Measurements from ENCODE around the gene HMX1. TPM values are rescaled to one million over a fixed set of nuclear protein-coding genes. Genes with fewer than 3 reads are reported as not detected.

Gene HMX1
- total RNA-seq, 1 donor from 2014 or later = not detected

DNA sequence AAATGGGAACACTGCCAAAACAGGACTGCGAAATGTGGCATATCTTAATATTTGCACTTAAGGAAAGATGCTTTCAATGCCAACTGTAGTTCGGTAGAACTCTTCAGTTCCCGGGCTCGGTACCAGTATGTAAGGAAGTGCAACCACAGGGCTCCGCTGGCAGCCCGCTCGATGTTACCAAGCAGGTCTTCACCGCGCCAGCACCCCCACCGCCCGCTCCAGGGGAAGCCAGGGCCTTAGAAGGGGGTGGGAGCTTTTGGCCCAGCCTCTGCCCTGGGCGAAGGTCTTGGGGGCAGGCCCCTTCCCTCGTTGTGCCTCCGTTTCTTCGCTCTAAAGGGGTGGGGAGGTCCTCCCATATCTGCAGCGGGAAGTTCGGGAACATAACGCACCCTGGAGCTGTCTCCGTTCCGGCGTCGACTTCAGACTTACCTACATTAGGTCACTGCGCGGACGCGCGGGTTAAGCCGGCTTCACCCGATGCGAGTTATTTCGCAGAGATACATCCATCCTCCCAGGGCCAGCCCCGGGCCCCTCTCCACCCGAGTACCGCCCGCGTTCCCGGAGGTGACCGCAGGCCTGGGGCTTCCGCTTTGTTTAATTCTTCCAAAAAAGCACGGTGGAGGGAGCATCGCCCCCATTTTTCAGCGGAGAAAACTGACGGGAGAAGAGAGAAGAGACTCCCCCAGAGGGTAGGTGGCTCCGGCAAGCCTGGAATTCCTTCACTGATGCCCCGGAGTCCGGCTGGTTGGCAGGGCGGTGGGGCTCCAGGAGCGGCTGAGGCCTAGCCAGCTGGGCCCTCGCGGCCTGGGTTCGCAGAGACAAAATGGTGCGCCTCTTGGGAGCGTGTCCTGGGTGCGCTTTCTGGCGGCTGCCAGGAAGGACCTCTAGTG lies 1.0 kb upstream of the HMX1 start:
- H3K4me3 ChIP-seq (ENCODE audit: low read depth, low read length) = no peak overlapping the region
- TF ChIP-seq, protein P1, sequence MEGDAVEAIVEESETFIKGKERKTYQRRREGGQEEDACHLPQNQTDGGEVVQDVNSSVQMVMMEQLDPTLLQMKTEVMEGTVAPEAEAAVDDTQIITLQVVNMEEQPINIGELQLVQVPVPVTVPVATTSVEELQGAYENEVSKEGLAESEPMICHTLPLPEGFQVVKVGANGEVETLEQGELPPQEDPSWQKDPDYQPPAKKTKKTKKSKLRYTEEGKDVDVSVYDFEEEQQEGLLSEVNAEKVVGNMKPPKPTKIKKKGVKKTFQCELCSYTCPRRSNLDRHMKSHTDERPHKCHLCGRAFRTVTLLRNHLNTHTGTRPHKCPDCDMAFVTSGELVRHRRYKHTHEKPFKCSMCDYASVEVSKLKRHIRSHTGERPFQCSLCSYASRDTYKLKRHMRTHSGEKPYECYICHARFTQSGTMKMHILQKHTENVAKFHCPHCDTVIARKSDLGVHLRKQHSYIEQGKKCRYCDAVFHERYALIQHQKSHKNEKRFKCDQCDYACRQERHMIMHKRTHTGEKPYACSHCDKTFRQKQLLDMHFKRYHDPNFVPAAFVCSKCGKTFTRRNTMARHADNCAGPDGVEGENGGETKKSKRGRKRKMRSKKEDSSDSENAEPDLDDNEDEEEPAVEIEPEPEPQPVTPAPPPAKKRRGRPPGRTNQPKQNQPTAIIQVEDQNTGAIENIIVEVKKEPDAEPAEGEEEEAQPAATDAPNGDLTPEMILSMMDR (conservative IDR thresholded peaks at IDR 0.05; ENCODE audit: low read depth, low read length) = no peak
- no peak for DNase-seq (ENCODE audit: low read depth)

GRCh38 chr4:8870647-8871416 lies 807 bp downstream of the HMX1 start:
- DNase-seq (ENCODE audit: low read depth) = no peak
- TF ChIP-seq, protein P1 (conservative IDR thresholded peaks at IDR 0.05; ENCODE audit: low read depth, low read length) = no peak
- no peak overlapping the region for H3K4me3 ChIP-seq (ENCODE audit: low read depth, low read length)

DNA sequence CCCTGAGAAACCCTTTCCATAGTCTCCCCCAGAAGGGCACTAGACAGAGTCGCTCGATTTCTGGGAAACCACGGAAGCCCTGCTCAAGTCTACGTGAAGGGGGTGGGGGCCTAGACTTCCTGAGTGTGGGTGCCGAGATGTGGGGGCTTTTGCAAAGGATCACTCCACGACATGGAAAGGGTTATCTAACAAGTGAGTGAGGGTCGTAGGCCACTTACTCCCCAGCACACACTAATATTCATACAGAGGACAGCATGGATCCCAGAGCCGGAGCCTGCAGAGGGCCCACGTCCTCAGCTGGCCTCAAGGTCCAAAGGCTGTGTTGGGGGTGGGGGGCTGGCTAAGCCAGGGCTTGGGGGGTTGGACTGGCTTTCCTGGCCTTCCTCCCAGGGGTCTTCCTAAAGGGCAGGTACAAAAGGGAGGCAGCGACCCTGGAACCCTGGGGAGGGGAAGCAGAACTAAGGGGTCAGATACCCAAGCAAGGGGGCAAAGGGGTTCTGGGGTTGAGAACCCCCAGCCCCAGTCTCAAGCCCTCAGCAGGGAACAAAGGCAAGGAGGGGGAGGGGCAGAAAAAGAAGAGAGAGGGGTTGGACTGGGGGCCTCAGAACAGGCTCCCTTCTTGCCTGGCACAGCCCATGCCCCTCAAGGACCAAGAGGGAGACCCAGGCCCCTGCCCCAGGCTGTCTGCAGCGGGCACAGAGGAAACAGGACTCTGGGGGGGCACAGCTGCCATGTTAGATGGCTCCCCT lies 1.6 kb downstream of the HMX1 start:
- TF ChIP-seq, protein P1 (conservative IDR thresholded peaks at IDR 0.05; ENCODE audit: low read depth, low read length) = no peak
- H3K4me3 ChIP-seq (ENCODE audit: low read depth, low read length) = no peak overlapping the region
- DNase-seq (ENCODE audit: low read depth) = no peak

DNA sequence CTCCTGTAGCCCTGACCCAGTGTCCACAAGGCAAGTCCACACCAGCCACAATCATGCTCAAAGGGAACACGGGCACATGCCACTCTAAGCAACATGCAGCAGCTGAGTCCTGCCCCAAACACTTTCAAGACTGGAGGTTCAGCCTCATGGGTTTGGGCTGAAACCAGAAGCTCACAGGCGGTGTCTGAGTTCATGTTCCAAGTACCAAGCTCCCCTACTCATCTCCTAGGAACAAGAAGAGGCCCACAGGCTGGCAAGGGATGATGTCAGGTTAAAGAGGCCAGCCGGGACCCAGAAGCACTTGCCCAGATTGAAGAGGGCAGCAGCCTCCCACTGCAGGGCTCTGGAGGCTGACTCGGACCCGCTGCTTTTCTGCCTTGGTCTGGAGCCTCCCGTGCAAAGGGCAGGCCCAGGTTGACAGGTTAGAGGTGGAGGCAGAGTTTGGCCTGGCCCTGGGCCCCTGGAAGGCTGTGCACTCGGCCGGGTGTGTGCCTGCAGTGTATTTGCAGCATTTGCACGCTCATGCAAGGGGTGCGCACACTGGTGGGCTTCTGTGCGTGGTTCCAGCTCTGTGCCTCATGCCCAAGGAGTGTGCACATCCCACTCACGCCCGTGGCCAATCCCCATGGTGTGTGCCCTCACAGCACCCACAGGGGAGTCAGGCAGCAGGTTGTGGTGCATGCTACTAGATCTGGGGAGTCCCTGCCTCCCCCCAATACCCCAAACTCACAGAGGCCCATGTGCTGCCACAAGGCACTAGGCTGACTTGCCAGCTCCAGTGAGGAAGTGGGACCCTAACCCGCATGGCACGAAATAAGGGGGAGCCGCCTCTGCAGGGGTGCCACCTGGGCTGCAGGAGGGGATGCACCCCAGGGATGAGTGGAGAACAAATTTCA lies 2.4 kb downstream of the HMX1 start:
- no peak overlapping the region for H3K4me3 ChIP-seq (ENCODE audit: low read depth, low read length)
- TF ChIP-seq, protein P1 (conservative IDR thresholded peaks at IDR 0.05; ENCODE audit: low read depth, low read length) = no peak
- no peak for DNase-seq (ENCODE audit: low read depth)

DNA sequence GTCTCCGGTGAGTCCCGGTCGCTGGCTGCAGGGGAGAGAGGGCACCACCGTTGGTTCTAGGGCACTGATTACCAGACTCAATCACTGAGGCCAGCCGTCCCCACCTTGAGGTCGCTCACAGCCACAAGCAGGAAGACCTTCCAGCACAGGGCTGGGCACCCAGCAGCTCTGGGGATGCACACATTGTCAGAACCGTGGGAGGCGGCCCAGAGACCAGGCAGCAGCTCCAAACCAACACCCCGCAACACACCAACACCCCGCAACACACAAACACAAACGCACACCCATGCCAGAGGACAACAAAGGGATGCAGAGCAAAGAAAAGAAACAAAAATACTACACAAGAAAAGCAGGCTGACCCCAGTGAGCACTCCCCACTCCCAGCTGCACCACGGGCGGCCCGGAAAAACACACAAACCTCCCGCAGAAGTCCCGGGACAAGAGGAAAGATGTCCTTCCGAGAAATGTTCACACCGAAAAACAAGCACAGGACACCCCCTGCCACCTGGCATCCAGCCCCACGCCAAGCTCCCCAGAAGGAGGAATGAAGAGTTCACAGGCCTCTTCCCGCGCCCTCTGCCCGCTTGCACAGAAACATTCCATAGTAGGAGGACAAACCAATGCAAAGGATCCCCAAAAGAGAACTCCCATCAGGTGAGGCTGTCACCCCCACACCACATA lies 3.2 kb downstream of the HMX1 start:
- no peak for DNase-seq (ENCODE audit: low read depth)
- TF ChIP-seq, protein P1 (conservative IDR thresholded peaks at IDR 0.05; ENCODE audit: low read depth, low read length) = no peak

More for the DNA sequence above, 3.2 kb downstream of the HMX1 start:
- H3K4me3 ChIP-seq (ENCODE audit: low read depth, low read length) = no peak overlapping the region

All from epithelial cell of proximal tubule (primary cell).